PC-3 (cell line): Measurements from ENCODE around the gene NSFL1C. TPM values are rescaled to one million over a fixed set of nuclear protein-coding genes. Genes with fewer than 3 reads are reported as not detected.

ENCODE experiments used
- ATAC-seq: fragments of 200-7000 bp; cut with Tn5 transposase; 2 replicates; pipeline ENCODE4 v1.9.1; 2020; ENCODE audit warnings: mild to moderate bottlenecking, moderate library complexity
- BruUV-seq: library from RNA; stranded (reverse); fragments of 400-500 nt; replicated peaks from 2 replicates; lab custom pipeline; 2021; lab: Mats Ljungman, UMichigan
- CTCF ChIA-PET: fragments of 300-600 bp; sonication (Branson Sonifier 250); formaldehyde crosslinking; loops from one replicate; lab custom pipeline; 2022; ENCODE audit warnings: antibody characterized with exemption; lab: Charles Lee
- POLR2A ChIA-PET: fragments of 300-600 bp; sonication (Branson Sonifier 250); formaldehyde crosslinking; loops from one replicate; lab custom pipeline; 2022; ENCODE audit warnings: antibody characterized with exemption; ENCODE audit not compliant: unreplicated experiment; lab: Charles Lee
- DNase-seq: peaks from one replicate; pipeline ENCODE4 v3.0.0-alpha.2; 2015
- H2AFZ ChIP-seq: fragments of 300-600 bp; sonication (generic); 2 replicates; pipeline ENCODE4 v1.6.0; 2016; ENCODE audit warnings: antibody characterized with exemption, low read length
- H3F3A ChIP-seq: fragments of 300-600 bp; sonication (generic); one replicate; pipeline ENCODE4 v1.6.0; 2017; ENCODE audit warnings: antibody characterized with exemption, low read length, control low read depth, mild to moderate bottlenecking; ENCODE audit not compliant: unreplicated experiment
- H3K27ac ChIP-seq: fragments of 300-600 bp; sonication (generic); 2 replicates; pipeline ENCODE4 v1.5.1; 2016; ENCODE audit warnings: mild to moderate bottlenecking, low read length
- H3K27me3 ChIP-seq: fragments of 300-600 bp; sonication (generic); 2 replicates; pipeline ENCODE4 v1.6.1; 2016; ENCODE audit warnings: low read length, mixed read lengths
- H3K36me3 ChIP-seq: fragments of 300-600 bp; sonication (generic); 2 replicates; pipeline ENCODE4 v1.6.1; 2016; ENCODE audit warnings: low read depth, mixed run types, low read length, mixed read lengths
- H3K4me1 ChIP-seq: fragments of 300-600 bp; sonication (generic); 2 replicates; pipeline ENCODE4 v1.5.1; 2016; ENCODE audit warnings: low read length; ENCODE audit not compliant: insufficient read depth
- H3K4me2 ChIP-seq: fragments of 300-600 bp; sonication (generic); 2 replicates; pipeline ENCODE4 v1.6.0; 2016; ENCODE audit warnings: low read length
- H3K4me3 ChIP-seq: fragments of 300-600 bp; sonication (generic); 2 replicates; pipeline ENCODE4 v1.5.1; 2016; ENCODE audit warnings: mild to moderate bottlenecking, low read length, mixed read lengths
- H3K79me2 ChIP-seq: fragments of 300-600 bp; sonication (generic); 2 replicates; pipeline ENCODE4 v1.6.1; 2017; ENCODE audit warnings: low read length, mixed read lengths
- H3K9ac ChIP-seq: fragments of 300-600 bp; sonication (generic); 2 replicates; pipeline ENCODE4 v1.6.0; 2016; ENCODE audit warnings: mild to moderate bottlenecking, low read length
- H3K9me2 ChIP-seq: fragments of 300-600 bp; sonication (generic); replicated peaks from 2 replicates; pipeline ENCODE4 v1.6.1; 2016; ENCODE audit warnings: mixed run types, low read length, mixed read lengths
- H3K9me3 ChIP-seq: fragments of 300-600 bp; sonication (generic); 2 replicates; pipeline ENCODE4 v1.6.1; 2016; ENCODE audit warnings: low read length, mixed read lengths
- H4K20me1 ChIP-seq: fragments of 300-600 bp; sonication (generic); 2 replicates; pipeline ENCODE4 v1.6.1; 2016; ENCODE audit warnings: low read length, mixed read lengths
- CTCF ChIP-seq: fragments of 300-600 bp; sonication (generic); conservative IDR thresholded peaks from 2 replicates; pipeline ENCODE4 v1.5.1; 2017; ENCODE audit warnings: antibody characterized with exemption, low read depth, mild to moderate bottlenecking, low read length
- EZH2 ChIP-seq: fragments of 300-600 bp; sonication (generic); IDR thresholded peaks from one replicate; pipeline ENCODE4 v1.6.1; 2017; ENCODE audit warnings: antibody characterized with exemption, mild to moderate bottlenecking, low read length; ENCODE audit not compliant: unreplicated experiment
- EZH2phosphoT487 ChIP-seq: fragments of 300-600 bp; sonication (generic); IDR thresholded peaks from 2 replicates; pipeline ENCODE4 v1.6.1; 2018; ENCODE audit warnings: mild to moderate bottlenecking, antibody characterized with exemption, low read length, borderline replicate concordance
- intact Hi-C: fragments of 100-400 bp; cut with micrococcal nuclease; formaldehyde crosslinking; loops from 2 replicates; pipeline ENCODE4 v1.9.0; 2023
- total RNA-seq: library from RNA; depleted of rRNA; stranded (reverse); fragments of >200 nt; gene quantifications from 2 replicates; pipeline ENCODE4 v1.2.3, GENCODE V29; 2014

The NSFL1C gene
- total RNA-seq, 1 experiment from 2014 or later: 170 TPM

GRCh38 chr20:1394686-1395085 lies 72.0 kb downstream of the NSFL1C start:
- DNase-seq (no peak), ATAC-seq (no peak)
- intact Hi-C loops: no loop called here
- Histone ChIP-seq H3K79me2 (peaks cover 37% of the 10 kb centered on the region), H3K4me2 (no peak overlapping the region), H3K4me1 (peaks cover 68% of the 10 kb centered on the region), H3F3A (peaks cover 5% of the 10 kb centered on the region), H3K36me3 (peaks cover 12% of the 10 kb centered on the region), H4K20me1 (peaks cover 25% of the 10 kb centered on the region), H3K4me3 (no peak overlapping the region), H3K27ac (no peak overlapping the region), H3K27me3 (no peaks in the 10 kb centered on the region), H3K9me3 (no peaks in the 10 kb centered on the region), H3K9ac (no peak overlapping the region), H2AFZ (no peak overlapping the region), H3K9me2 (no peaks in the 10 kb centered on the region)
- no TSS peak for BruUV-seq
- ChIA-PET POLR2A (no interaction called here), CTCF (no interaction called here)
- TF ChIP-seq CTCF: no peak
- TF ChIP-seq EZH2phosphoT487: no peak
- no peak for TF ChIP-seq EZH2

DNA sequence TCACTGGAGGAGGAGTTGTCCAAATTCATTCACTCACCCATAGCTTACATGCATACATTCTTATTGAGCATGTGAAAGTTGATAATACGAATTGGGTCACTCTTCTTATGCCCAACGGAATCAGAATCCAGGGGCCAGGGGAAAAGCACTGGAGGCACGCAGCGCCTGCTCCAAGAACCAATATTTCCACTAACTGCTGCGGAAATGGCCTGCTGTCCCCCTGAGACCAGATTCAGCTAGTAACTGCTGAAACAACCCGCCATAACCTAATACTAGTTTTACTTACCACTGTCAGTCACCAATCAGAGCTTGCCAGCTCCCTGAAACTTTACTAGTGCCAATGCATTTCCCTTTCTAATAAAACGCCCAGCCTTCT lies 73.2 kb downstream of the NSFL1C start:
- Histone ChIP-seq H3K79me2 (peaks cover 49% of the 10 kb centered on the region), H2AFZ (peak overlapping the region; percentile 72), H3K36me3 (peaks cover 12% of the 10 kb centered on the region), H3K4me1 (peaks cover 66% of the 10 kb centered on the region), H3K9ac (peak overlapping the region; percentile 86), H3K27me3 (no peaks in the 10 kb centered on the region), H3K9me3 (no peaks in the 10 kb centered on the region), H3F3A (no peaks in the 10 kb centered on the region), H3K9me2 (no peaks in the 10 kb centered on the region), H3K4me3 (peak overlapping the region; percentile 79), H4K20me1 (peaks cover 36% of the 10 kb centered on the region), H3K4me2 (peak overlapping the region; percentile 96), H3K27ac (peak overlapping the region; percentile 43)
- TF ChIP-seq EZH2phosphoT487 (no peak), CTCF (no peak), EZH2 (no peak)
- POLR2A ChIA-PET: interaction anchor here (0.6 kb wide), 4 partner anchors 11 to 79 kb away, joined by 4 to 10 read pairs (median 6); no protein-coding TSS in a partner anchor
- ATAC-seq (no peak), DNase-seq (no peak)
- TSS peak; percentile 78 for BruUV-seq
- intact Hi-C loops: loop anchor here (2.0 kb wide), 1 partner anchor 71 kb away; no protein-coding TSS in a partner anchor
- CTCF ChIA-PET: interaction anchor here (0.6 kb wide), 3 partner anchors 16 to 68 kb away, joined by 3 to 7 read pairs (median 6); no protein-coding TSS in a partner anchor

GRCh38 chr20:1392693-1393506 lies 73.7 kb downstream of the NSFL1C start, which contains the start of gene FKBP1A:
TSS of gene FKBP1A (minus strand) at chr20:1393054. CDS start at chr20:1392998, 56 bp downstream.
- BruUV-seq: no TSS peak
- peaks cover 66% of the 10 kb centered on the region for H3K4me1 ChIP-seq
- H3K4me3 ChIP-seq: peak within 1 kb of the TSS; percentile 79
- peaks cover 42% of the 10 kb centered on the region for H4K20me1 ChIP-seq
- ChIA-PET POLR2A (interaction anchor here (0.6 kb wide), 4 partner anchors 10 to 78 kb away, joined by 4 to 10 read pairs (median 6); no protein-coding TSS in a partner anchor), CTCF (interaction anchor here (0.6 kb wide), 4 partner anchors 16 to 67 kb away, joined by 3 to 7 read pairs (median 4); no protein-coding TSS in a partner anchor)
- no peaks in the 10 kb centered on the region for H3F3A ChIP-seq
- peaks cover 55% of the 10 kb centered on the region for H3K79me2 ChIP-seq
- H3K9ac ChIP-seq: peak within 1 kb of the TSS; percentile 86
- DNase-seq: peak; percentile 99
- no peaks in the 10 kb centered on the region for H3K9me3 ChIP-seq
- TF ChIP-seq EZH2: no peak
- peak; percentile 74 for TF ChIP-seq EZH2phosphoT487
- no peak for TF ChIP-seq CTCF
- ATAC-seq: peak; percentile 78
- peak within 1 kb of the TSS; percentile 43 for H3K27ac ChIP-seq
- H3K4me2 ChIP-seq: peak within 1 kb of the TSS; percentile 96
- H3K27me3 ChIP-seq: no peaks in the 10 kb centered on the region
- peaks cover 17% of the 10 kb centered on the region for H3K36me3 ChIP-seq
- H3K9me2 ChIP-seq: no peaks in the 10 kb centered on the region
- intact Hi-C loops: loop anchor here (1.0 to 2.0 kb wide), 2 partner anchors 7 to 70 kb away; no protein-coding TSS in a partner anchor
- peak within 1 kb of the TSS; percentile 72 for H2AFZ ChIP-seq
